GM19193 (cell line): Measurements from ENCODE around the gene SAE1.

Experiments
- POLR2A ChIP-seq: IDR thresholded peaks from 4 replicates; pipeline ENCODE4 v1.6.1; 2011; ENCODE audit not compliant: insufficient read depth, insufficient read length; ENCODE audit errors: extremely low read depth

SAE1 gene

DNA sequence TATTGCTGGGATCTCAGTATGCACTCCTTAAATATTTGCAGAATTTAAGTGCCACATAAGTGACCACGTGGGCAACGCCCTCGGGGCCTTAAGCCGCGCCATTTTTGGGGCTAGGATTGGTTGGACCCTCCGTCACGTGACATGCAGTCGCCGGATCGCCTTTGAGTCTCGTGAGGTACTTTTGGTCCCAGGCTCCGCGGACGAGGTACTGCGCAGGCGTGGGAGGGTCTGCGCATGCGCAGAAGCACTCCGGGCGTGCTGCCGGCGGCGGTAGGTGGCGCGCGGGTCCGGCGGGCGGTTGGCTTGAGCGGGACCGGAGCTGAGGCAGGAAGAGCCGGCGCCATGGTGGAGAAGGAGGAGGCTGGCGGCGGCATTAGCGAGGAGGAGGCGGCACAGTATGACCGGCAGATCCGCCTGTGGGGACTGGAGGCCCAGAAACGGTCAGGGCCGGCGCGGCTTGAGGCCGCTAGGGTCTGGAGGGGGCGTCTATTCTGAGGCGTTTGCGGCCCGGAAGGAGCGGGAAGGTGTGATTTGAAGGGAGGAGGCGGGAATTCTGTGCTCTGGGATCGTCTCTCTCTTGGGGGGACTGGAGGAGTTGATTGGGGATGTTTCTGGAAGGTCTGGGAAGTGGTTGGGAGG, at the start of gene SAE1:
TSS of gene SAE1 (plus strand) at position 247 of the 639 bp plus-strand sequence. CDS start at position 343, 96 bp downstream.
- TF ChIP-seq POLR2A = peak; percentile 82

DNA sequence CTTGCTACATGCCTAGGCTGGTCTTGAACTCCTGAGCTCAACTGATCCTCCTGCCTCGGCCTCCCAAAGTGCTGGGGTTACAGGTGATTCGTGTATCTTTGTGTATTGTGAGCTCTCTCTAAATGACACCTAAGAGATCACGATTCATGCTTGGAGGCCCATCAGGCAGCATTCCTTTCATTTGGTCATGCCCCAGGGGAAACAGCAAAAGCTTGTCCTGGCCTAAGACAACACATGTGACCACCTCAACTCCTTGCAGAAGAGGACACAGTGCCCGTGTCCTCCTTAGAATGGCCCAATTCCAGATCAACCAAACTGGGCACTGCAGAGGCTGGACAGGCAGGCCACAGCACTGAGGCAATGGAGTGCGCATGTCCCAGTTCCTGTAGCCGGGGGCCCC, 49.5 kb upstream of the SAE1 start:
- no peak for TF ChIP-seq POLR2A

- TF ChIP-seq POLR2A = no peak
Measured at GRCh38 chr19:47082493-47082892, 48.1 kb upstream of the SAE1 start.

GRCh38 chr19:47084879-47085439, 45.7 kb upstream of the SAE1 start:
- no peak for TF ChIP-seq POLR2A

- TF ChIP-seq POLR2A = no peak
Measured at GRCh38 chr19:47086280-47086679, 44.4 kb upstream of the SAE1 start.

GRCh38 chr19:47089767-47090350, 40.8 kb upstream of the SAE1 start:
- TF ChIP-seq POLR2A = no peak

- TF ChIP-seq POLR2A = no peak
Measured at GRCh38 chr19:47093254-47093653, 37.4 kb upstream of the SAE1 start.

GRCh38 chr19:47093841-47094240, 36.8 kb upstream of the SAE1 start:
- no peak for TF ChIP-seq POLR2A

- TF ChIP-seq POLR2A = no peak
Measured at GRCh38 chr19:47094557-47095475, 35.8 kb upstream of the SAE1 start.

DNA sequence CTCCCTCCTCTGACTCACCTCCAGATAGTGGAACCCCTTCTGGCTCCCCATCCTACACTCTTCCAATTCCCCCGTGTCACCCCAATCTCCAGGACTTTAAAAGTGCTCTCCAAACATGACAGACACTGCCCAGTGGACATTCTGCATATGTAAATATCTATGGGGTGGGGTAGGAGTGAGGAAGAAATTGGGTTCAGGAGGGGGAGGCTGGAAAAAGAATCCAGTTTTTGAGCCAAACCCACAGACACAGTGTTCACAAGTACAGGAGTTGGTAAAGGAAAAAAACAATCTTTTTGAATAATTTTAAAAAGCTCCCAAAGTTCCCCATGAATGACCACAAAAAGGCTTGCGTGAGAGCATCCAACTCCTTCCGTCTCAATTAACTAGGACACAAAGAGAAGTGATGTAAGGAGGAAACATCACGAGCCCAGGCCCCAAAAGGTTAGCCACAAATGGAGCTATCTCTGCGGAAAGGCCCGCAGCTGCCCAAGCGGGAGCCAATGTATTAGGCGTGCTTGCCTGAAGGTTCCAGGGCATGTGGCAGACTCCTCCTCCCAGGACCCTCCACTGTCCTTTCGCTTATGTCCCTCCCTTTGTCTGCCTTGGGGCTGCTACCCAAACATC, 35.0 kb upstream of the SAE1 start:
- no peak for TF ChIP-seq POLR2A

- TF ChIP-seq POLR2A = no peak
Measured at GRCh38 chr19:47096100-47096704, 34.4 kb upstream of the SAE1 start.

- no peak for TF ChIP-seq POLR2A
Measured at GRCh38 chr19:47096721-47097120, 33.9 kb upstream of the SAE1 start.

- TF ChIP-seq POLR2A = no peak
Measured at GRCh38 chr19:47097396-47098201, 33.0 kb upstream of the SAE1 start.

DNA sequence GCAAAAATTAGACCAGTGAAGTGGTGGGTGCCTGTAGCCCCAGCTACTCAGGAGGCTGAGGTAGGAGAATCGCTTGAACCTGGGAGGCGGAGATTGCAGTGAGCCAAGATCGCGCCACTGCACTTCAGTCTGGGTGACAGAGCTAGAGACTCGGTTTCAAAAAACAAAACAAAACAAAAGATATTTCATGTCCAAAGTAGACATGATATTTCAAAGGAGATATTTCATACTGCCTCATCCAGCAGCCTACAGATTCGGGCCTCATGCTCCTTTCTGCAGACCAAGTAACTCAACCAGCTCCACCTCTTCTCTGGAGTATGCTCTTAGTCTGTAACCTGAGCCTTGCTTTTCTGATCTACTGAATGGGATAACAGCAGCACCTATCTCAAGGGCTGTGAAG, 32.0 kb upstream of the SAE1 start:
- no peak for TF ChIP-seq POLR2A
